Measurements from ENCODE around the gene OR7G3.

DNA sequence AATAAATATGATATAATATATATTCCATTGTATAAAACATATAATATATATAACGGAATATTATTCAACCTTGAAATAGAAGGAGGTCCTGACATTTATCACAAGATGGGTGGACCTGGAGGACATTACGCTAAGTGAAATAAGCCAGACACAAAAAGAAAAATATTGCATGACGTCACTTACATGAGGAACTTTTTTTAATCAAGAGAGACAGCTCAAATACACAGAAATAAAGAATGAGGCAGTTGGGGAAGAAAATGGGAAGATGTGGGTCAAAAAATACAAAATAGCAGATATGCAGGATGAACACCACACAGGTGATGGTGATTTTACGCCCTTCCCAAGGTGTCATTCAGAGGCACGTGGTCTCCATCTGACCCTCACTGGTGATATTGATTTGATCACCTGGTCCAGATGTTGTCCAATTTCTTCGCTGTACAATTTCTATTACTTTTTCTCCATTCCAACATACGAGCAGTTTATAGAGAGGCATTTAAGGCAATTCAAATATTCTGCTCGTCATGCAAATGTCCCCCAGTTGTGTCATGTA is 12.9 kb upstream of the OR7G3 start:
- TF ChIP-seq, protein P1, sequence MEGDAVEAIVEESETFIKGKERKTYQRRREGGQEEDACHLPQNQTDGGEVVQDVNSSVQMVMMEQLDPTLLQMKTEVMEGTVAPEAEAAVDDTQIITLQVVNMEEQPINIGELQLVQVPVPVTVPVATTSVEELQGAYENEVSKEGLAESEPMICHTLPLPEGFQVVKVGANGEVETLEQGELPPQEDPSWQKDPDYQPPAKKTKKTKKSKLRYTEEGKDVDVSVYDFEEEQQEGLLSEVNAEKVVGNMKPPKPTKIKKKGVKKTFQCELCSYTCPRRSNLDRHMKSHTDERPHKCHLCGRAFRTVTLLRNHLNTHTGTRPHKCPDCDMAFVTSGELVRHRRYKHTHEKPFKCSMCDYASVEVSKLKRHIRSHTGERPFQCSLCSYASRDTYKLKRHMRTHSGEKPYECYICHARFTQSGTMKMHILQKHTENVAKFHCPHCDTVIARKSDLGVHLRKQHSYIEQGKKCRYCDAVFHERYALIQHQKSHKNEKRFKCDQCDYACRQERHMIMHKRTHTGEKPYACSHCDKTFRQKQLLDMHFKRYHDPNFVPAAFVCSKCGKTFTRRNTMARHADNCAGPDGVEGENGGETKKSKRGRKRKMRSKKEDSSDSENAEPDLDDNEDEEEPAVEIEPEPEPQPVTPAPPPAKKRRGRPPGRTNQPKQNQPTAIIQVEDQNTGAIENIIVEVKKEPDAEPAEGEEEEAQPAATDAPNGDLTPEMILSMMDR (IDR thresholded peaks at IDR 0.05; ENCODE audit: low read depth, low read length, poor library complexity, severe bottlenecking): no peak
- TF ChIP-seq EZH2phosphoT487 (IDR thresholded peaks at IDR 0.05; ENCODE audit: borderline replicate concordance, low read length): no peak
